NCI-H1930 (cell line): ENCODE results near the gene ARHGAP44.

ENCODE experiments used
- DNase-seq, 2 experiments: peaks; one replicate each; lab custom pipeline; 2025; lab: John Stamatoyannopoulos, UW

The ARHGAP44 gene, protein sequence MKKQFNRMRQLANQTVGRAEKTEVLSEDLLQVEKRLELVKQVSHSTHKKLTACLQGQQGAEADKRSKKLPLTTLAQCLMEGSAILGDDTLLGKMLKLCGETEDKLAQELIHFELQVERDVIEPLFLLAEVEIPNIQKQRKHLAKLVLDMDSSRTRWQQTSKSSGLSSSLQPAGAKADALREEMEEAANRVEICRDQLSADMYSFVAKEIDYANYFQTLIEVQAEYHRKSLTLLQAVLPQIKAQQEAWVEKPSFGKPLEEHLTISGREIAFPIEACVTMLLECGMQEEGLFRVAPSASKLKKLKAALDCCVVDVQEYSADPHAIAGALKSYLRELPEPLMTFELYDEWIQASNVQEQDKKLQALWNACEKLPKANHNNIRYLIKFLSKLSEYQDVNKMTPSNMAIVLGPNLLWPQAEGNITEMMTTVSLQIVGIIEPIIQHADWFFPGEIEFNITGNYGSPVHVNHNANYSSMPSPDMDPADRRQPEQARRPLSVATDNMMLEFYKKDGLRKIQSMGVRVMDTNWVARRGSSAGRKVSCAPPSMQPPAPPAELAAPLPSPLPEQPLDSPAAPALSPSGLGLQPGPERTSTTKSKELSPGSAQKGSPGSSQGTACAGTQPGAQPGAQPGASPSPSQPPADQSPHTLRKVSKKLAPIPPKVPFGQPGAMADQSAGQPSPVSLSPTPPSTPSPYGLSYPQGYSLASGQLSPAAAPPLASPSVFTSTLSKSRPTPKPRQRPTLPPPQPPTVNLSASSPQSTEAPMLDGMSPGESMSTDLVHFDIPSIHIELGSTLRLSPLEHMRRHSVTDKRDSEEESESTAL

DNA sequence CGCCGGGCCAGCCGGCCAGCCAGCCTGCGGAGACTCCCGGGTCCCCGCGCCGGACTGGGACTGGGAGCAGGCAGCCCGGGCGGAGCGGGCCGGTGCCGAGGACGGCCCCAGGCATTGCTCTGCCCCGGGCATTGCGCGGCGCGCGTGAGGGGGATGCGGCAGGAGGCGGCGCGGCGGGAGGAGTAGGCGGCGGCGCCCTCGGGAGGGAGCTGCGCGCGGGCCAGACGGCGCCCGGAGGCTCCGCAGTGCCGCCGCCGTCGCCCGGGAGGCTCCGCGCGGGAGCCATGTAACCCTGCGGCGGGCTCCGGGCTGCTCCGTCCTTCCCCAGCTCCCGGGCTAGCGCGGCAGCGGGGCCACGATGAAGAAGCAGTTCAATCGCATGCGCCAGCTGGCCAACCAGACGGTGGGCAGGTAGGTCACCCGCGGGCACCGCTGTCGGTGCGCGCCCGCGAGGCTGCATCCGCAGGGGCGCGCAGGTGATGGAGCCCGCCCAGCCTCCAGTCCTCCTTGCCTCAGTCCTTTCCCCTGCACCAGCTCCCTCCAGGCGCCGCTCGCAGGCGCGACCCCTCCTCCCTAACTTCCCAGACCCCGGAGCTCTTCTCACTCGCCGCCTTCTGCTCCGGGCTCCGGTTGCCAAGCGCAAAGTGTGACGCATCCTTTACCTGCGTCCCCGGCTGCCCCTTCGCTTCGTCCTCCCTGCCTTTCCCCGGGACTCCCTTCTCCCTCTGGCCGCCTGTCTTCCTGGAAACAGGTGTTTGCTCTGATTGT is at the start of gene ARHGAP44:
Gene ARHGAP44, plus strand, starts transcription at position 18 of the 768 bp plus-strand sequence. Its CDS starts 341 bp downstream, at position 359.
- DNase-seq = peak; percentile 25 to 54

DNA sequence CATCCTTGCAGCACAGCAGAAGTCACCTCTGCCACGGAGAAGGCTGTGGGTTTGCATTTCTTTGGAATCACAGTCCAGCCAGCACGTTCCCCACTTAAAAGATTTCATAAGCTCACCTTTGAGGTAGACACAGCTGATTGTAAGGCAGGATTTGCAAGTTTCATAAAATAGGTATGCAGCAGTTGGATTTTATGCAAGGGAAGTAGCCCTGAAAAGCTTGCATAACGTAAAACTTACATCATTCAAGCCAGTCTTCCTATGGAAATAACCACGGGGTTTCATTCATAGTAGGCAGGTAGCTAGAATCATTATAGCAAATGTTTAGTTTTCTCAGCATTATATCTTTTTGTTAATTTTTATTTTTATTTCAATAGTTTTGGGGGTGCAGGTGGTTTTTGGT is 49.8 kb upstream of the ARHGAP44 start:
- DNase-seq = no peak

DNA sequence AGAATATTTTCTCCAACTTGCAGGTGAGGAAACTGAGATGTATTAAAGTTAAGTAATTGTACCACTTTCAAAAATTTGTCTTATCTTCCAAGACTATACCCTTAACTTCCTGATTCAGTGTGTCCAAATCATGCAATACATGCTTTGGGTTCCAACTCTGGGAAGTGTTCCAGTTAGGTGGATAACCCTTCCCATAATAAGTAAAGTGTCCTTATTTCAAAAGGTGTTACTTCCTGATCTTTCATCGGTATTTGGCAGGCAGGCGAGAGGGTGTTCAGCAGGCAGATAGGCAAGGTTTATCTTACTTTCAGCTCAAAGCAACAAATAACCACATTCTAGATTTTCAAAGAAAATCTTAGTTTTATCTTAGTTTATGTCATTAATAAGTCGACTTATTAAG is 46.3 kb upstream of the ARHGAP44 start:
- DNase-seq = no peak

DNA sequence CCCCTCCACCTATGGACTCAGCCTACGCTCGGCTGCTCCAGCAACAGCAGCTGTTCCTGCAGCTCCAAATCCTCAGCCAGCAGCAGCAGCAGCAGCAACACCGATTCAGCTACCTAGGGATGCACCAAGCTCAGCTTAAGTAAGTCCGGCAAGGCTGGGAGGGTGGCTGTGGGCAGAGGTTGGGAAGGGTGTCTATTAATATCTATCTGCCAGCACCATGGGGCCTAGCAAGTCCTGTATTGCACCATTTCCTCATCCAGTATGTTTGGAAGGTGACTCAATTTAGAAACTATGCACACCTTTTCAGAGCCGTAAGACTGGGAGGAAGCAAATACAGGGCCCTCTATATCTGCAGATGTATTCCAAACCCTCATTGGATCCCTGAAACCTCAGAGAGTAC is 45.0 kb upstream of the ARHGAP44 start:
- no peak for DNase-seq

DNA sequence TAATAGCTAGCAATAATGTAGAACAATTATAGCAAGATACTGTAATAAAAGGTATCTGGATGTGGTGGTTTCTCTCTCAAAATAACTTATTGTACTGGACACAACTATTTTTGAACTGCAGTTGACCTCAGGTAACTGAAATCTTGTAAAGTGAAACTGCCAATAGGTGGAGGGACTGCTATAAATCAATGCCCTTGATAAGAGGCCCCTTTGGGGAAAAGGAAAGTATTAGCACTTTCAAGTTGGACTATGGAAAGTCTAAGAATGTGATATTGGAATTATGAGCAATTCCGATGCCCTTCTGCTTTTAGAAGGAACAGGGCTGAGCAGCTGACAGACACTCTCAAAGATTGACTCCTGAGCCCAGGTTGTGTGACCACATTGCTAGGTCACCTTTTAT is 44.5 kb upstream of the ARHGAP44 start:
- no peak for DNase-seq

DNA sequence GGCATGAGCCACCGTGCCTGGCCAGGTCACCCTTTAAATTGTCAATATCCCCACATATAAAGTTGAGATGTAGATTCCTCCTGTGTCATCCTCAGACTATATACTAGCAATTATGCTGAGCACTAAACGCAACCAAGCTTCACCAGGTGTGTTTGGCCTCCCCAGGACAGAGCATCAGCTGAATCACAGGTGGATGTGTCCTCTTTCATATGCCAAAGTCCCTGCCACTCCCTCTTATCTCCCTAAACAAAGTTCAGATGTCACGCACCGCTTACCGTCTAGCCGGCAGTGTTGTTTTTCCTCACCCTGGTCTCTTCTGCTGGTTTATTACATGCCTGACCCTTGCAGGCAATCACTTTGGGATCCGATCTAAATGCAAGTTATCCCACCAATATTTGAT is 43.8 kb upstream of the ARHGAP44 start:
- DNase-seq = no peak

DNA sequence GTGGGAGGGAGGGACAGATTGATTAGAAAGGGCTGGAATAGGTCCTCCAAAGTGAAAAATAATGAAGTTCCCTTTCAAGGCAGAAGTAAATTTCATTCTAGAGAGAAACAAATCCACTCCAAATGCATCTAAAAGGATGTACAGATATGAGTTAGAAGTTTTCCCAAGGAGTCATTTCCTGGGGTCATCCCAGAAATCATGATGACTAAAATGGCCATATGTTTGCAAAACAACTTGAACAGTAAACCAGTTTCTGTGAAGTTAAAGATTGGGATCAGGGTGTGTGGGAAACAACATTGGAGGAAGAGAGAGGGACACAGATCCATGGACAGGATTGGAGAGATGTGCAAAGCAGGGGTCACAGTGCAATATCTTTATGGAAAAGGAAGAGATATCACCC is 32.5 kb upstream of the ARHGAP44 start:
- no peak for DNase-seq

DNA sequence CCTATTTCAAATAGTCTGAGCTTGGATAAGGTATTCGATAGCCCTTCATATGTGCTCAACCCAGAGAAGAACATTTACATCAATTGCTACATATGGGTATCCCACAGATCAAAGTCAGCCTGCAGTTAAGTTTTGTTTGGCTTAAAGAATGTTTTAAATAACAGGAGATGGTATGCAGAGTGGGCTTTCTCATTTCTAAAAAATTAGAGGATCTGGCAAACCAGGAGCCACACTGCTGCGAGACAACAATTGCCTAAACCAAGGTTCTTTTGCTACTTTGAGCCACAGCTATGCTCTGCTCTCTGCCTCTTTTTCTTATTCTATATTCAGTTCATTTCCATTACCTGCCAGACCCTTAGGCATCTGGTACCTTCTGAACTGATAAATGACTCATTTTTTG is 30.2 kb upstream of the ARHGAP44 start:
- DNase-seq = no peak

DNA sequence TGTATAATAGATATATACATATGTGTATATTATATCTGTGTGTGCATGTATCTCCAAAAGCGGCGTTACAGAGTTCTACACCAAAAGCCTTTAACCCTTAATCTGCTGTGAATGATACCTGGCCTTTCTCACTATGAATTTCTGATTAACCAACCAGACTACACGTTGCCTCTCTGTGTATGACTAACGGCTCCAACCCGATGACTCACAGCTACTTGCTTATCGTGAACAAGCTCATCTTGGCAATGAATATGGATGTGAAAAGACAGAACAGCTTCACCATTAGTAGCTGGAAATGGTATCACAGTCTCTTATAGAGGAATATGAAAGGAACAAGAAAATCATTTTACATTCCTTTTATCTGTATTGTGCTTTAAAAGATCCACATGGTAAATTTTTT is 23.8 kb upstream of the ARHGAP44 start:
- no peak for DNase-seq

DNA sequence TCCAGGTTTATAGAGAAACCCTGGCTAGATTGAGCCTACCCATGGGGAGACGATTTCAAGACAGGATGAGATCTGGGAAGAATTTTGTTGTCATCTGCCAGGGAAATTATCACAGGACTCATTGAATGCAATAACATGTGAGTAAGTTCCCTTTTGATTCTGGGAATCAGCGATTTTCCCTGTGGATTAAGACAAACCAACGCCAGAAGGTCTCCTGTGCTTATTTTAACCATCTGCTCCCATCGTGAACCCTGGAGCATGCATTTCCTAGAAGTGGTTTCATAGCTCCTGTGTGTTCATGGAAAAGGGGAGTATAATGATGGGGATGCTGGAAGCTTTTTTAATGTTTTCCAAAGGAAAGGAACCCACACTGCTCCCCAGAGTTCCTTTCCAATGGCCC is 21.0 kb upstream of the ARHGAP44 start:
- DNase-seq = no peak

DNA sequence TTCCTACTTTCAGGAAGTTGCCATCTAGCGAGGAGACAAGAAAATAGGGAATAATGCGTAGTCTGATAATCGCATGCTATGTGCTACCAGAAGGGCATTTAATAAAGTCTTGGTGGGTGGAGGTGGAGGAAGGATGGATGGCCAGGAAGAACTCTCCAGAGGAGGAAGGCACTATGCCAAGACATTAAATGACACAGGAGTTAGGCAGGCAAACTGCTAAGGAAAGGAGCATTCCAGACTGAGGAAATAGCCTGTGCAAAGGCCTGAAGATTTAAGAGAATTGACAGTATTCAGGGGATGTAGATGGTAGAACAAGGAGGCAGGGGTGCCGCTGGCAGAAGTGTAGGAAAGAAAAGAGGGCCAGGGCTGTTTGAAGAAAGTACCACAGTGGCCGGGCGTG is 19.3 kb upstream of the ARHGAP44 start:
- no peak for DNase-seq

DNA sequence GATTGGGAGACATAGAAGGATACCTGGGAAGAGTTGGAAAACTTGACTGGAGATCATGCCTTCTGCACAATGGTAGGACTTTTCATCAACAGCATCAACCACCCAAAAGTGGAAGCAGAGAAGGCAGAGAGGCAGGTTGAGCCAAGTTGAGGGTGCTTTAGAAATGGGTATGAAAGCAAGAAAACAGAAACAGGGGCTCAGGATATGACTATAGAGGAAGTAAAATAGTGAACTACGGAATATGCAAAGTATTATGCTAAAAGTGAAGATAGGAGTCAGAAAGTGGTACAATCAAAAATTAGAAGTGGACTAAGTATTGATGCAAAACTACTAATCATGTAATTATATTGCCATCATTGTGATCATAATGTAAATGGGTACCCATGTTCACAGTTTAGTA is 16.1 kb upstream of the ARHGAP44 start:
- DNase-seq = no peak

DNA sequence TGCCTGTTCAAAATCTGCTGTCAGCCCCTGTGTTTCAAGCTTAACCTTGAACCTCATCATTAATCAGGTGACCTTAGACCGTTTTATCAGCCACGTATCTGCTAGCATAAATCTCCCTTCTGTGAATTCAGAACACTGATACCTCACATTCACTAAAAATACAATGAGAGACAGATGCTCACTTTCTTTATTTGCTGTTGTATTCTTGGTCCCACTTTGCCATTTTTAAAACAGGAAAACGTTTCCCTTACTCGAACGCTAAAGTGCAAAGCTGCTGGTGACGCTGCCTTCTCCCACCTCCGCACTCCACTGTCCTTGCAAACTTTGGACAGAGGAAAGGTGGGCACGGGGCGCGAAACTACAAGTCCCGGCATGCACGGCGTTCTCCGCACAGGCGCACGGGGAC is 220 bp upstream of the ARHGAP44 start:
- no peak for DNase-seq

DNA sequence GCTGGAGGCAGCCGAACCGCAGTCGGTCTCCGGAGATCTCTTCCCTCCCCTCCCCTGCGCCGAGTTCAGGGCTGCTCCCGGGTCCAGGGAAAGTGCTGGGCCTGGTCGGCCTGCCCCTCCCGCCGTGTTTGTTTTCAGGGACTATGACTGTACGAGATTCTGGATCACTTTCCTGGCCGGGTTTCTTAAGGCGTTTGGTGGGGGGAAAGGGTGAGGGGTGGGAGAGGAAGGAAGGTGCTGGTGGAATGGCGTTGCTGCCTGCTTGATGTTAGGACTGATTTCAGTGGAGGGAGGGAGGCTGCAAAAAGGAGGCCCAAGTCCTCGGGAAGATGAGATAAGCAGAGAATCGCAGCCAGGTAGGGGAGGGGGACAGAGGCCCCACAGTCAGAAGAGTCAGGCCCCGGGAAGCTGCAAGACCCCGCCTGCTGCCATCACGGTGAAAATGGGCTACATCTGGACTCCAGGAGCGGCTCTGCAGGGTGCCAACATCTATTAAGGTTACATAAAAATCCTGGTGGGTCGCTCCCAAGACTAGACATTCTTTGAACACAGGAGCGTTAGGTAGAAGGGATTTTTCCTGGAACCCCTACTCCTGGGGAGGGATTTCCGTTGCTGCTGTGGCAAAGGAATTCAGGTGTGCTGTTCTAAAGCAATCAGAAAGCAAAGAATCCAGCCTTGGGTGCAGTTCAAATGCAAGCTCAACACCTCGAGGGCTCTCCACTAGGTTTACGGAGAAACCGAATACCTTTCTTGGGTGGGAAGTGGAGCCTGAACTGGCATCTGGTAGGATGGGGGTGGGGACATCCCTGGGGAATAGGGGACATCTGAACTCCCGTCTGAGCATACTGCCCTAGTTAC is 1.2 kb downstream of the ARHGAP44 start:
- no peak for DNase-seq

DNA sequence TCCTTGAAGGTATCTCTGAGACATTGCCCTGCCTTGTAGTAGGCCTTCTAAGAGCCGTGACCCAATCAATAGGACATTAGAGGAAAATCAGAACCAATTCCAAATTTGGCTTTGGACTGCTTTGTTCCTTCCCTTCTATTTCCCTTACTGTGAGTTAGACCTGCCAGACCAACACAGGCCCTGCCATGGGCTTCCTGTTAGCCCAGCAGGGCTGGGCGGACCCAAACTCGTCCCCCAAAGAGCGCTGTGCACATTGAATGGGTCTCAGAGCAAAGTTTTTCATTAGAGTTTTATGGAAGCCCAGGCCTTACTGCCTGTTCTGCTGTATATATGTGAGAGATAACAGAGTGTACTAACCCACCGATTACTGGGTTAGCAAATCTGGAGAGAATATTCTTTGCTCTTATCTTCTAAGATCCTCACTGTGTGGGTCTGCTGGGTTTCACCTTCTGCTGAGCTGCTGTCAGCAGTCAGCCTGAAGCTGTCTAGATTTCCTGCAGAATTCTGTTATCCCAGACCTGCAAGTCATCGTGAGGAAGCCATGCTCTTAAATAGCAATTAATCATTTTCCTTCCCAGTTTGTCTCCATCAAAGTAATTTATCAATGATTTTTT is 5.7 kb downstream of the ARHGAP44 start:
- DNase-seq = no peak

DNA sequence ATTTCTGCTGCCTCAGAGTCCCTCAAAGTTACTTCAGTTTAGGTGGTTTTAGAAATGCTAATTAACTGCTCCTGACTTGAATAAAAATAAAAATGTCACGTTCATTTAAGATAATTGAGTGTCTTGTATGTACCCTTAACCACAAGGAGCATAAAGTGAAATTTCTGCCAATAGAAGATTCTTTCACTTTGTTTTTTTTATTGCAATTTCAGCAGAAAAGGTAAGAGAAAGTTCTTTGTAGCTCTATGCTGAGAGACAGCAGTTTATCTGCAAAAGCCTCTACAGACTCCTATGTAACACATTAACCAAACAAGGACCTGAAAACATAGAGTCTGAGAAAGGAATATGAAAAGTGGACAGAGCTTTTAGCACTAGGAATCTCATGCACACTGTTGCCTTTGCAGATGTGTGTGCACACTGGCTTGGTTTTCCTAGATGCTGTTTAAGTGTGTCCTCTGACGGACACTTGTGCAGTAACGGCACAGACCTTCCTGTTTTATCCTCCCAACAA is 11.6 kb downstream of the ARHGAP44 start:
- no peak for DNase-seq

DNA sequence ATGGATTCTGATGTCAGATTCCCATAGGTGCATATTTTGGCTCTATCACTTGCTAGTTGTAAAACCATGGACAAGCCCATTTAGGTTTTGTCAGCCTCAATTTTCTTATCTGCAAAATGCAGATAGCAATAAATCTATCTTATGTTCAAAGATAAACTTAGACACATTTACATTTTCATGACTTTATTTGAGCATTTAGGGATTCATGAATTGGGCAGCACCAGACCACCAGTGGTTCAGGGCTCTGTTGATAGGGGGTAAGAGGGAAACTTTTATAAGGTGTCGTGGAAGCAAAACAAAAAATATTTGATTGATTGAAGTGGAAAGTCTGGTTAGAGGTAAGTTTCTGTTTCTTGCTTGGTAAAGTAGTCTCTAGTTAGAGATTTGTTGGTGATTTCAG is 17.3 kb downstream of the ARHGAP44 start:
- no peak for DNase-seq

DNA sequence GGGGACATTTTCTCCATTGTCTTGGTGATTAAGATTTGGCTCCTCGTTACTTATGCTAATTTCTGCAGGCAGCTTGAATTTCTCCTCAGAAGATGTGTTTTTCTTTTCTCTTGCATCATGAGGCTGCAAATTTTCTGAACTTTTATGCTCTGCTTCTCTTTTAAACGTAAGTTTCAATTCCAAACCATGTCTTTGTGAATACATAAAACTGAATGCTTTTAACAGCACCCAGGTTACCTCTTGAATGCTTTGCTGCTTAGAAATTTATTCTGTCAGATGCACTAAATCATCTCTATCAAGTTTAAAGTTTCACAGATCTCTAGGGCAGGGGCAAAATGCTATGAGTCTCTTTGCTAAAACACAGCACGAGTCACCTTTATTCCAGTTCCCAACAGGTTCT is 19.4 kb downstream of the ARHGAP44 start:
- no peak for DNase-seq

DNA sequence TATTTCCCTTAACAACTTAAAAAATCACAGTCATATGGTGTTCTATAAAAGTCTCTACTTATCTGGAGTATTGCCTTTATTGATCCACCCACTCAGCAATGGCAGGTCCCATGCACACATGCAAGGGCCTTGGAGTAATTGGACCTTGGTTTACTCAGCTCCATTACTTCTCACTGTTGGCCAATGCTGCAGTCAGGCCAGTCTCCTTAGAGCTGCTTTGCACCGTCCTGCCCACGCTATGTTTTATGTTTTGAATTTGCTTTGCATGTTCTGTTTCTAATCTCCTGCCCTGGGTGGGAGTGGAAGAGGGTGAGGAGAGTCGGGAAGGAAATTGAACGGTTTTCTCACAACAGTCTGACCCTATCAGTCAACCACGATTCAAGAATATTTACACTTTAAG is 23.6 kb downstream of the ARHGAP44 start:
- no peak for DNase-seq

DNA sequence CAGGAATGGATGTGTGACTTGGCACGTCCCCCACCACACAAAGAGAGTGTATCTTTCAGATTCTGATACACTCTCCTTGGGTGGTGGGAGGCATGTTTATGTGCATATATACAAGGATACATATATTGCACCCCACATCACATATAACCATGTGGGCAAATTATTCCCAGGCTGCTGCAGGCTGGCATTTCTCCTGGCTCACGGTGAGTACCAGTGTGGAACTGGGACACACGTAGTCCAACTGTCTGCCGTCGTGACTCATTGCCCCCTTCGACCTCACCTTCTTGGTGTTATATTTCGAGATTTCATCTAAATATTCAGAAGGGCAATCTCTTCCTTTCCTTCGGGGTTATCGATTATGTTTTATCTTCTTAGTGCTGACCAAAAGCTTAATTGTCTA is 24.4 kb downstream of the ARHGAP44 start:
- no peak for DNase-seq

DNA sequence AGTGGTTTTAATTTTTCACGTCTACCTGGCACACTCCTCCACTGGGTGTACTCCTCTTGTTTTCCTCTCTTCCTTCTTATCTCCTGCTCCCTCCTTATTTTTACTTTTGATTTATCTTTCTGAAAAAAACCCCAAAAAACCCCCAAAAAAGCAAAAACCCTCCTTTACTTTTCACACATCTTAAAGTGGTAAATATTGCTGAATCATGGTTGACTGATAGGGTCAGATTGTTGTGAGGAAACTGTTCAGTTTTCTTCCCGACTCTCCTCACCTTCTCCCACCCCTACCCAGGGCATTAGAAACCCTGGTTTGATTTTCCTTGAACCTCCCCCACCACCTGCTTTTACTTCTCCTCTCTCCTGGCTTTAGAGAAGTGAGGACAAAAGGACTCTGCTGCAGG is 25.4 kb downstream of the ARHGAP44 start:
- no peak for DNase-seq
